IPS-18c (cell line): ENCODE results near the gene FOSL2.

ENCODE experiments used
- H3K4me3 ChIP-seq: 2 replicates; pipeline ENCODE4 v1.7.0; 2013; ENCODE audit warnings: low read depth, mild to moderate bottlenecking, low read length, moderate library complexity; ENCODE audit not compliant: insufficient read depth
- H3K9me3 ChIP-seq: one replicate; pipeline ENCODE4 v1.6.1; 2013; ENCODE audit warnings: mild to moderate bottlenecking, low read length, moderate library complexity; ENCODE audit not compliant: control insufficient read depth, insufficient read depth

Gene FOSL2

GRCh38 chr2:28392297-28393113, at the start of gene FOSL2:
TSS of gene FOSL2 (plus strand) at chr2:28392858. CDS start at chr2:28393721, 863 bp downstream.
- Histone ChIP-seq H3K9me3 (no peaks in the 10 kb centered on the region), H3K4me3 (peak within 1 kb of the TSS; percentile 67)

DNA sequence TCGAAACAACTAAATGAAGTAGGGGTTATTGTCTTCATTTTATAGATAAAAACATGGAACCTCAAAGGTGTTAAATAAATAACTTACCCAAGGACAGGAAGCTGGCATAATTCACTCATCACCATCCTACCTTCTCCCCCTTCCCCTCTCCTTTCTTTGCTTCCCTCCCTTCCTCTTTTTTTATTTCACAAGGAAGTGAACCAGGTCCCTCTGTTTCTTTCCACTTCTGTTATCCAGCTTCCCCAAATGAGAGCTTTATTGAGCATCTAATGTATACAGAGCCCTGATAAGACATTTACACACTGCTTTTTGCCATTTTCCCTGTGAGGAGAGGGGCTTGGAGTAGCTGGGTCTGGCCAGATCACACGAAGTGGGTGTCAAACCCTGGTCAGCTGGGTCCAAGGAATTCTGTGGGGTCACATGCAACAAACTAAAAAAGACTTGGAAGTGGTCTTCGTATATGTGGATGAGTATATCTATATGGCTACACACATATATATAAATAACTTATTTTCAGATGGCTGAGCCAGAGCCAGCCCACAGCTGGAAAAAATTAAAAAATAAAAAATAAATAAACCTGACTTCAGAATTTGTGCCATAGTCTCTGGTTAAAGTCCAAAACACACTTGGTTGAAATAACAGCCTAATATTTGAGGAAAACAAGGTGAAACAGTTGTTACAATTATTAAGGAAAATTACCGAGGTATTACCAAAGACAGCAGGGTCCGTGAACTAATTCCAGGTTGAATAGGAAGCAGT, 49.3 kb upstream of the FOSL2 start:
- H3K4me3 ChIP-seq, result no peak overlapping the region
- no peaks in the 10 kb centered on the region for H3K9me3 ChIP-seq

- no peak overlapping the region for H3K4me3 ChIP-seq
- H3K9me3 ChIP-seq, result no peaks in the 10 kb centered on the region
Observed at GRCh38 chr2:28343971-28344715, 48.5 kb upstream of the FOSL2 start.

- H3K9me3 ChIP-seq, result no peaks in the 10 kb centered on the region
Observed at GRCh38 chr2:28344756-28345373, 47.8 kb upstream of the FOSL2 start.

GRCh38 chr2:28345619-28346018, 47.0 kb upstream of the FOSL2 start:
- no peaks in the 10 kb centered on the region for H3K9me3 ChIP-seq
- no peak overlapping the region for H3K4me3 ChIP-seq

More at GRCh38 chr2:28344756-28345373, 47.8 kb upstream of the FOSL2 start:
- no peak overlapping the region for H3K4me3 ChIP-seq

DNA sequence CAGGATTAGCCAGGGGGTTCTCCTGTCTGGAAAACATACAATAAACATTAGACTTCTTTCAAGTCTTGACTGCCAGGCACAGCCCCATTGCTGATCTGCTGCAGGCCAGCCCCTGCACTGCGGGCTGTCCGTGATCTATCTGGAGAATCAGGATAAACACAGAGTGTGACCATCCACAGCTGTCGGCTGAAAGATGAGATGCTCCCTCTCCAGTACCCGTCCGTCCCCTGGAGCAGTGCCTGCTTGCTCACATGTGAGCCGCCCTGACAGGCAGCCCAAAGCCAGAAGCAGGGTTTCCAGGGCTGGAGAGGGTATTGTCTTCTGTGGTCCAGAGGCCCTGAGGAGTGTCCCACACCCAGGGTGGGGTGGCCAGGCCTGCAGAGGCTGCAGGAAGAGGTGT, 46.1 kb upstream of the FOSL2 start:
- H3K4me3 ChIP-seq, result no peak overlapping the region
- H3K9me3 ChIP-seq, result no peaks in the 10 kb centered on the region

GRCh38 chr2:28347193-28347592, 45.5 kb upstream of the FOSL2 start:
- no peaks in the 10 kb centered on the region for H3K9me3 ChIP-seq

GRCh38 chr2:28347596-28347995, 45.1 kb upstream of the FOSL2 start:
- Histone ChIP-seq H3K9me3 (no peaks in the 10 kb centered on the region), H3K4me3 (no peak overlapping the region)

More at GRCh38 chr2:28347193-28347592, 45.5 kb upstream of the FOSL2 start:
- no peak overlapping the region for H3K4me3 ChIP-seq

- no peaks in the 10 kb centered on the region for H3K9me3 ChIP-seq
- H3K4me3 ChIP-seq, result no peak overlapping the region
Observed at GRCh38 chr2:28348149-28348567, 44.5 kb upstream of the FOSL2 start.

- no peak overlapping the region for H3K4me3 ChIP-seq
- H3K9me3 ChIP-seq, result no peaks in the 10 kb centered on the region
Observed at GRCh38 chr2:28348921-28349320, 43.7 kb upstream of the FOSL2 start.

DNA sequence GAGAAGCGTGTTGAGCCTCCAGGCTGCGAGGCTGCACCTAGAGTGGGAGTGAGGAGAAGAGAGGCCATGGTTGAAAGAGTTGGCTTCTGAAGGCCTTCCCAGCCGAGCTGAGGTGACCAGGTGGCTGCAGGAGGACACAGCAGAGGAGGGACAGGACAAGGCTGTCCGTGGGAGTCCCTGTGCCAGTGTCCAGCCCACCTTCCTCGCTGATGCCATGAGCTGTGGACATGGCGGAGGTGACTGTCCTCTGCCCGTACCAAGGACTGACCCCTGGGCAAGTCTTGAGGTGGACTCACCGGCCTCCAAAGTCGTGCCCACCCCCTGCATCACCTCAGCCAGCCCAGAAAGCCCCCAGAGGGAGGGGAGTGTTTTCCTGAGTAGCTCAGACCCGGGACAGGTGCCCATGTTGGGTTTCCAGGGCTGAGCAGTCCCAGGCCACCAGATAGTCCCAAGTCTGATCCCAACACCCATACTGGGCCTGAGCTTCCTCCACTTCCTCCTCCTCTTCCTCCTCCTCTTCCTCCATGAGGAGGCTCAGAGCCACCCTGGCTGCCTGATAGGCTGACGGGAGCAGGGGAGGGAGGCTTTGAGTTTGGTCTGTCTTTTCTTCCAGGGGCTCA, 43.0 kb upstream of the FOSL2 start:
- H3K4me3 ChIP-seq, result no peak overlapping the region
- H3K9me3 ChIP-seq, result no peaks in the 10 kb centered on the region

DNA sequence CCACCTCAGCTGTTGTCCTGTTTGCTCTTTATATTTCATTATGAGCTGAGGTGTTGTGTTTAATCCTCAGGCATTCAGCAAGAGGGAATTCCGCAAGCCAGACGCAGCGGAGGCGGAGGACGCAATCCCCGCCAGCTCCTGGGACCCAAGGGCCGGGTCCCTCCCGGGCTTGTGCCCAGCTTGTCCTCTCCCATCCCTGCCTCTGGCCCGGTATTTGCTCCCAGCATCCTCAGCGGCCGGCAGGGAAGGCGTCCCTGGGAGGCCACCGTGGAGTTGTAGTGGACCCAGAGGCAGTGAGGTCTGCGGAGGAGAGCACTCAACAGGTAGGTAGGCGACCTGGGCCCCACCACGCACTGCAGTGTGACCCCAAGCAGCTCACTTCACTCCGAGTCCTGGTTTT, 42.5 kb upstream of the FOSL2 start:
- H3K4me3 ChIP-seq, result no peak overlapping the region

DNA sequence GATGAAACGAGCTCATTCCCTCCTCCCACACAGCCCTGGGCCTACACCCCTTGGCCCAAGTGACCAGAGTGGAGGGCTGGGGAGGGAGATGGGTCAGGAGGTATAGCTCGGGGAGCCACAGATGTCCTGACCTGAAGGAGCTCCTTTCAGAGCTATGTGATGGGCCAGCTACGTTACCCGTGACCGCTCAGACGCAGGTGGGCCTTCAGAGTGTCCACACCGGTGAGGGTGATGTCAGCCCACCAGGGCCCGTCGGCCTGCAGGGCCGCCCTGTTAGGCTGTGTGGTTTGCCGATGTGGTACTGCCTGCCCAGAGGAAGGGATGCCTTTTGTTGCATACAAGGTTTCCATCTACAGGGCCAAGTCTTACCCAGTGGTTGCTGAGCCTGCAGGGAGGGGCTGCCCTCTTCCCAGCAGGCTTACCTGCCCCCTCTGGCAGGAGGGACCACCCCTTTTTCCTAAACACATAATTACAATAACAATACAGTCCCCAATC, 41.8 kb upstream of the FOSL2 start:
- Histone ChIP-seq H3K9me3 (no peaks in the 10 kb centered on the region), H3K4me3 (no peak overlapping the region; the same call in 1 of the 2 replicates)

More for the DNA sequence above, 42.5 kb upstream of the FOSL2 start:
- no peaks in the 10 kb centered on the region for H3K9me3 ChIP-seq

DNA sequence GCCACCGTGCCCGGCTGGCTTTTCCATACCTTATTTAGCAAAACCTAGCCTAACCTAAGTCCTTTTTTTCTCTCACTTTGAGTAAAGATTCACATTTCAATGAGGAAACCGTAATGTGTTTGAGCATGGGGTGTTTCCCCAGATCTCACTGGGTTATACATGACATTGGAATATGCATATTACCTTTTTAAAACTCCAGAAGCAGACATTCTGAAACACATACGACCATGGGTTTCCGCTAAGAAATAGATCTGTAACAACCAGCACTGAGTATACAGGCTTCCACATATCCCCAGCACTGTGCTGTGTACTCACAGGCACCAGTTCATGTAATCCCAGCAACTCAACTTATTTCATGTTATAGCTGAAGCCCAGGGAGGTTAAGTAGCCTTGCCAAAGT, 41.0 kb upstream of the FOSL2 start:
- Histone ChIP-seq H3K9me3 (no peaks in the 10 kb centered on the region), H3K4me3 (no peak overlapping the region)

GRCh38 chr2:28352104-28352503, 40.6 kb upstream of the FOSL2 start:
- Histone ChIP-seq H3K9me3 (no peaks in the 10 kb centered on the region), H3K4me3 (no peak overlapping the region)

DNA sequence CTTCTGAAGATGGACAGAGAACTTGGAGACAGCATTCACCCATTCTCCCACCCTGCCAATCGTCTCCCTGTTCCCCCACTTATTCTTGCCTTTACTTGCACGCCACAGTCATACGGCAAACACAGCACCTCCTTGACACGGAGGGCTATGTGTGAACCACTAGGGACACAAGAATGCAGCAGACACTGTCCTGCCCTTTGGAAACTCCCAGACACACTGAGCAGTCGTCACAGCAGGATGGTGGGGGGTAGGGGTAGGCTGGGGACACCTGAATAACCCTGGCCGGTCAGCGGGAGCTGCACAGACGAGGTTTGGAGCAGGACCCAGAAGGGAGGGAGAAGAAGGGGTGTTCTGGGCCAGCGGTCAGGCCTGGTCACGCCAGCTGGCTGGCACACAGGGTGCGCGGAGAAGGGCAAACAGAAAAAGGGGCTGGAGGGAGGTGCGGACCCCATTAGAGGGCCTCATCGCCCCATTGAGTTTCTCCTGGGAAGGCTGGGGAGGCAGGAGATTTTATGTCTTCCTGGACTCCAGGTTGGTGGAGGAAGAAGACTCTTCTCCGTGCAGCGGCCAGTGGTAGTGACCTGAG, 40.0 kb upstream of the FOSL2 start:
- H3K4me3 ChIP-seq, result no peak overlapping the region
- no peaks in the 10 kb centered on the region for H3K9me3 ChIP-seq
